Nephron progenitor cell (in vitro differentiated cells): ENCODE measurements around the gene EVA1A.
"Not testable (repeated sequence)": the region's sequence is repeated elsewhere in the genome, so short reads cannot be mapped to it uniquely, and the experiment has no call there.

Experiments used
- DNase-seq: peaks from one replicate; pipeline ENCODE4 v3.0.0; 2021
- H3K27ac Mint-ChIP-seq: 2 replicates; pipeline ENCODE4 v1.8.0; 2021; ENCODE audit warnings: mild to moderate bottlenecking, moderate library complexity, mixed read lengths
- H3K27me3 Mint-ChIP-seq: 2 replicates; pipeline ENCODE4 v1.8.0; 2021; ENCODE audit warnings: mild to moderate bottlenecking, low read depth, mixed read lengths; ENCODE audit not compliant: poor library complexity
- H3K36me3 Mint-ChIP-seq: 2 replicates; pipeline ENCODE4 v1.8.0; 2021; ENCODE audit warnings: low read depth, mixed read lengths
- H3K4me1 Mint-ChIP-seq: 2 replicates; pipeline ENCODE4 v1.8.0; 2021; ENCODE audit warnings: mixed read lengths
- H3K4me3 Mint-ChIP-seq: 2 replicates; pipeline ENCODE4 v1.8.0; 2021; ENCODE audit warnings: mild to moderate bottlenecking, moderate library complexity, mixed read lengths
- H3K9me3 Mint-ChIP-seq: 2 replicates; pipeline ENCODE4 v1.8.0; 2021; ENCODE audit warnings: mild to moderate bottlenecking, moderate library complexity, mixed read lengths
- CTCF ChIP-seq: fragments of 200-600 bp; sonication (generic); IDR thresholded peaks from 2 replicates; pipeline ENCODE4 v1.5.0; 2021; ENCODE audit warnings: antibody characterized with exemption

EVA1A gene

GRCh38 chr2:75491129-75491753 lies 69.5 kb downstream of the EVA1A start:
- peaks cover 6% of the 10 kb centered on the region for H3K9me3 Mint-ChIP-seq
- peaks cover 13% of the 10 kb centered on the region for H3K4me1 Mint-ChIP-seq
- peaks cover 15% of the 10 kb centered on the region for H3K36me3 Mint-ChIP-seq
- H3K27ac Mint-ChIP-seq = no peak overlapping the region
- H3K4me3 Mint-ChIP-seq = no peak overlapping the region
- H3K27me3 Mint-ChIP-seq = no peaks in the 10 kb centered on the region
- TF ChIP-seq CTCF = no peak
- no peak for DNase-seq

- no peak for TF ChIP-seq CTCF
Measured at GRCh38 chr2:75489721-75490120, 71.0 kb downstream of the EVA1A start.

GRCh38 chr2:75488157-75488556 lies 72.6 kb downstream of the EVA1A start:
- H3K36me3 Mint-ChIP-seq = peaks cover 10% of the 10 kb centered on the region
- H3K27ac Mint-ChIP-seq = no peak overlapping the region
- no peak for TF ChIP-seq CTCF
- DNase-seq = no peak
- peaks cover 6% of the 10 kb centered on the region for H3K9me3 Mint-ChIP-seq
- no peaks in the 10 kb centered on the region for H3K27me3 Mint-ChIP-seq
- H3K4me3 Mint-ChIP-seq = no peak overlapping the region
- no peaks in the 10 kb centered on the region for H3K4me1 Mint-ChIP-seq

More at GRCh38 chr2:75489721-75490120, 71.0 kb downstream of the EVA1A start:
- Mint-ChIP-seq H3K27ac (no peak overlapping the region), H3K36me3 (peaks cover 15% of the 10 kb centered on the region), H3K9me3 (peaks cover 6% of the 10 kb centered on the region), H3K4me3 (no peak overlapping the region), H3K27me3 (no peaks in the 10 kb centered on the region), H3K4me1 (no peaks in the 10 kb centered on the region)
- no peak for DNase-seq

GRCh38 chr2:75486735-75487134 lies 74.0 kb downstream of the EVA1A start:
- not testable (repeated sequence) for H3K9me3 Mint-ChIP-seq, H3K27ac Mint-ChIP-seq, H3K27me3 Mint-ChIP-seq, H3K4me3 Mint-ChIP-seq, H3K4me1 Mint-ChIP-seq, DNase-seq, H3K36me3 Mint-ChIP-seq

GRCh38 chr2:75484840-75485239 lies 75.9 kb downstream of the EVA1A start:
- no peaks in the 10 kb centered on the region for H3K4me1 Mint-ChIP-seq
- DNase-seq = no peak
- peaks cover 6% of the 10 kb centered on the region for H3K9me3 Mint-ChIP-seq
- peaks cover 4% of the 10 kb centered on the region for H3K36me3 Mint-ChIP-seq
- no peak for TF ChIP-seq CTCF
- no peak overlapping the region for H3K4me3 Mint-ChIP-seq
- H3K27ac Mint-ChIP-seq = no peak overlapping the region
- H3K27me3 Mint-ChIP-seq = no peaks in the 10 kb centered on the region

GRCh38 chr2:75483878-75484277 lies 76.9 kb downstream of the EVA1A start:
- DNase-seq = no peak
- Mint-ChIP-seq H3K27ac (no peak overlapping the region), H3K27me3 (no peaks in the 10 kb centered on the region), H3K4me1 (no peaks in the 10 kb centered on the region), H3K36me3 (peaks cover 4% of the 10 kb centered on the region), H3K9me3 (peaks cover 6% of the 10 kb centered on the region), H3K4me3 (no peak overlapping the region)
- TF ChIP-seq CTCF = no peak
